Uterus (tissue), 2 donors: ENCODE data around the gene GALT.

Experiments
- CTCF ChIP-seq, 4 experiments: fragments of 200-600 bp in 2 of 4; fragments of 450-650 bp in 2 of 4; sonication (generic) in 2 of 4; IDR thresholded peaks; one replicate each; pipeline ENCODE4 v1.5.1; 2016 to 2019; ENCODE audit warnings: antibody characterized with exemption in 4 of 4, mild to moderate bottlenecking in 2 of 4, moderate library complexity in 1 of 4
- POLR2A ChIP-seq, 2 donors: fragments of 450-650 bp; IDR thresholded peaks; one replicate each; pipeline ENCODE4 v1.6.1; 2016; ENCODE audit warnings: antibody characterized with exemption in 2 of 2, mild to moderate bottlenecking in 1 of 2, moderate library complexity in 1 of 2

- TF ChIP-seq POLR2A (IDR thresholded peaks at IDR 0.05) (no peak), CTCF (IDR thresholded peaks at IDR 0.05) (no peak)
Measured at GRCh38 chr9:34634551-34635248, 11.8 kb upstream of the GALT start.
